ENCODE data around the gene WFDC5.

- TF ChIP-seq CTCF (IDR thresholded peaks at IDR 0.05) = no peak
- no peak for TF ChIP-seq POLR2AphosphoS5 (IDR thresholded peaks at IDR 0.05)
Measured at GRCh38 chr20:45149062-45149461, 34.1 kb upstream of the WFDC5 start.

Measured in sigmoid colon (tissue), 4 donors.